DND-41 (cell line): ENCODE data around the gene METTL2B.

Experiments used
- CTCF ChIP-seq: IDR thresholded peaks from 2 replicates; pipeline ENCODE4 v1.5.1; 2012; ENCODE audit warnings: borderline replicate concordance, low read length, moderate library complexity, mild to moderate bottlenecking; ENCODE audit not compliant: poor library complexity, severe bottlenecking; ENCODE audit errors: extremely low read depth
- EZH2 ChIP-seq: IDR thresholded peaks from 3 replicates; pipeline ENCODE4 v1.6.1; 2012; ENCODE audit warnings: borderline replicate concordance, low read depth, mild to moderate bottlenecking, moderate library complexity, low read length, inconsistent platforms; ENCODE audit not compliant: severe bottlenecking

DNA sequence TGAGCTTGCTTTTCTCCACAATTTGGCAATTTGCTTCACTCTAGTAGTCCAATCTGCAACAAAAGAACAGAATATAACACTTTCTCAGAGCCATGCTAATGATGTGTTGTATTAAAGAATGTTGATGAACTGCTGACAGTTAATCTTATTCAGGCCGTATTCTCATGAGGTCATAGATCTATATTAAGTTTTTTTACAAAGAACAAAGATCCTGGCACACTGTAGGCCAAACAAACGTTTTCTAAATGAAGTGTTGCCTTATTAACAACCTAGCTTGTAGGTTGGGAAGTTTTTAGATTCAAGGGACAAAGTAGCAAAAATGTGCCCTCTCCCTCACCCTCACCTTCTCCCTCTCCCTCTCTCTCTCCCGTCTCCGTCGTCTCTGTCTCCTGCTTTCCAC is 14.1 kb upstream of the METTL2B start:
- no peak for TF ChIP-seq CTCF
- TF ChIP-seq EZH2 = no peak
